Measurements from ENCODE around the gene DUSP16.

DNA sequence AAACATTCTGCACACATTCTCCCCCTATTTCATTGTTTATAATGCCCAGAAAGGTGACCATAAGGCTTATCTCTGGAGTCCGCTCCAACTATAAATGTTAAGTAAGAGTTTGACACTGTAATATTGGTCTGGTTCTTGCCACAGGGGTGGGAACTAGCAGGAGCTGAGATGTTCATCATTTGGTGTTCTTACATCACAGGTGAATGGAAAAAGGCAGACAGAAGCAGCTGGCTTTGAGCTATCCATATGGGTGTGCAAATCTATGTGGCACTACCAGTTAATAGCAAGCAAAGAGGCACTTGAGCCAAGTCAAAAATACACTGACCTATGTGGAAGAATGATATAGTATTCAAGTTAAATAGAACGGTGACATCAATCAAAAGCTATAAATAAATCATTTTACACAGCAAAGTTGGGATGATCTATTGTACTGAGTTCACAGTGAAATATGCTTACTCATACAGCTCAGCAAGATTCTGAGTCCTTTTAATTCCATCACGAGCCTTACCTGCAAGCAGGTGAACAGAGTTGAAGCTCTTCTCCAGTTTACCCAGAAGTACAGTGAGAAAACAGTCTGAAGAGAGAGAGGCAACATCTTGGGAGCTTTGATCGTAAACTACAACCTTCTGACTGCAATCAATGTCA lies 43.2 kb downstream of the DUSP16 start:
- TF ChIP-seq, protein P1, sequence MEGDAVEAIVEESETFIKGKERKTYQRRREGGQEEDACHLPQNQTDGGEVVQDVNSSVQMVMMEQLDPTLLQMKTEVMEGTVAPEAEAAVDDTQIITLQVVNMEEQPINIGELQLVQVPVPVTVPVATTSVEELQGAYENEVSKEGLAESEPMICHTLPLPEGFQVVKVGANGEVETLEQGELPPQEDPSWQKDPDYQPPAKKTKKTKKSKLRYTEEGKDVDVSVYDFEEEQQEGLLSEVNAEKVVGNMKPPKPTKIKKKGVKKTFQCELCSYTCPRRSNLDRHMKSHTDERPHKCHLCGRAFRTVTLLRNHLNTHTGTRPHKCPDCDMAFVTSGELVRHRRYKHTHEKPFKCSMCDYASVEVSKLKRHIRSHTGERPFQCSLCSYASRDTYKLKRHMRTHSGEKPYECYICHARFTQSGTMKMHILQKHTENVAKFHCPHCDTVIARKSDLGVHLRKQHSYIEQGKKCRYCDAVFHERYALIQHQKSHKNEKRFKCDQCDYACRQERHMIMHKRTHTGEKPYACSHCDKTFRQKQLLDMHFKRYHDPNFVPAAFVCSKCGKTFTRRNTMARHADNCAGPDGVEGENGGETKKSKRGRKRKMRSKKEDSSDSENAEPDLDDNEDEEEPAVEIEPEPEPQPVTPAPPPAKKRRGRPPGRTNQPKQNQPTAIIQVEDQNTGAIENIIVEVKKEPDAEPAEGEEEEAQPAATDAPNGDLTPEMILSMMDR (IDR thresholded peaks at IDR 0.05) = no peak
- TF ChIP-seq EP300 (IDR thresholded peaks at IDR 0.05) = no peak

All from sigmoid colon (tissue), 4 donors.